COLO668 (cell line): ENCODE measurements around the gene CTNNA1.
"Not testable (repeated sequence)": the region's sequence is repeated elsewhere in the genome, so short reads cannot be mapped to it uniquely, and the experiment has no call there.

ENCODE experiments used
- DNase-seq: peaks from one replicate; lab custom pipeline; 2025; ENCODE audit not compliant: unreplicated experiment; lab: John Stamatoyannopoulos, UW

The CTNNA1 gene, protein sequence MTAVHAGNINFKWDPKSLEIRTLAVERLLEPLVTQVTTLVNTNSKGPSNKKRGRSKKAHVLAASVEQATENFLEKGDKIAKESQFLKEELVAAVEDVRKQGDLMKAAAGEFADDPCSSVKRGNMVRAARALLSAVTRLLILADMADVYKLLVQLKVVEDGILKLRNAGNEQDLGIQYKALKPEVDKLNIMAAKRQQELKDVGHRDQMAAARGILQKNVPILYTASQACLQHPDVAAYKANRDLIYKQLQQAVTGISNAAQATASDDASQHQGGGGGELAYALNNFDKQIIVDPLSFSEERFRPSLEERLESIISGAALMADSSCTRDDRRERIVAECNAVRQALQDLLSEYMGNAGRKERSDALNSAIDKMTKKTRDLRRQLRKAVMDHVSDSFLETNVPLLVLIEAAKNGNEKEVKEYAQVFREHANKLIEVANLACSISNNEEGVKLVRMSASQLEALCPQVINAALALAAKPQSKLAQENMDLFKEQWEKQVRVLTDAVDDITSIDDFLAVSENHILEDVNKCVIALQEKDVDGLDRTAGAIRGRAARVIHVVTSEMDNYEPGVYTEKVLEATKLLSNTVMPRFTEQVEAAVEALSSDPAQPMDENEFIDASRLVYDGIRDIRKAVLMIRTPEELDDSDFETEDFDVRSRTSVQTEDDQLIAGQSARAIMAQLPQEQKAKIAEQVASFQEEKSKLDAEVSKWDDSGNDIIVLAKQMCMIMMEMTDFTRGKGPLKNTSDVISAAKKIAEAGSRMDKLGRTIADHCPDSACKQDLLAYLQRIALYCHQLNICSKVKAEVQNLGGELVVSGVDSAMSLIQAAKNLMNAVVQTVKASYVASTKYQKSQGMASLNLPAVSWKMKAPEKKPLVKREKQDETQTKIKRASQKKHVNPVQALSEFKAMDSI

DNA sequence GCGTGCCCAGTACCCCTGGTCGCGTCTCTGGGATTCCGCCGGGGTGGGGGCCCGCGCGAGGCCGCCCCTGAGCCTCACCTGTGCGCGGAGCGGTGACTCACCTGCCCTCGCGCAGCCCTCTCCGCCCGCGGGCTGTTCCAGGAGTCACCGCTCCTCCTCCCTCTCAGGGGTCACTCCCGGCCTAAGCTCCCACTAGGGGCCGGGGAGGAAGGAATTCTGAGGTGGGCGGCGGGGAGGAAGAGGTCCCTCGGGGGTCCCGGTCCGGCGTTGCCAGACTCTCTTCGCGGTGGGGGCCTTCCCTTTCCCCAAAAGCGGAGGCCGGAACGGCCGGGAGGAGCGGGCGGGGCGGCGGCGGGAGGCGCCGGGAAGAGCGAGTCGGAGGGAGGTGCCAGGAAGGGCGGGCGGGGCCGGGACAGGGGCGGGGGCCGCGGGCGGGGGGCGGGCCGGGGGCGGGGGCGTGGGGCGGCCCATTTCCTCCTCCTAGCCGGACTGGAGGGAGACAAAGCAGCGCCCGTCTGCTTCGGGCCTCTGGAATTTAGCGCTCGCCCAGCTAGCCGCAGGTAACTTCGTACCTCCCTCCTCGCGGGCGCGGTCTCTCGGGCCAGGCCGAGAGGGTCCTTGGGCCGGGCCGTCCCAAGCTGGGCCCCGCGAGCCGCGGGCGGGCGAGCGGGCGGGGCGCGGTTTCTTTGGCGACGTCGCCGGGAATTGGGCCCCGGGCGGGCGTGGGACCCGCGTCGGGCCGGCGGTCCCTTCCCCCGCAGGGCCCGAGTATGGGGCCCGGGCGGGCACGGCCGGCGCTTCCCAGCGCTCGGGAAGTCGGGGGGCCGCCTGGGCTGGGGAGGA, at the start of gene CTNNA1:
Gene CTNNA1 (plus strand): TSS at position 475 of the 843 bp plus-strand sequence. CDS start 28,500 bp downstream, outside the sequence.
- DNase-seq, result no peak

GRCh38 chr5:138703777-138704176, 49.4 kb upstream of the CTNNA1 start:
- not testable (repeated sequence) for DNase-seq

DNA sequence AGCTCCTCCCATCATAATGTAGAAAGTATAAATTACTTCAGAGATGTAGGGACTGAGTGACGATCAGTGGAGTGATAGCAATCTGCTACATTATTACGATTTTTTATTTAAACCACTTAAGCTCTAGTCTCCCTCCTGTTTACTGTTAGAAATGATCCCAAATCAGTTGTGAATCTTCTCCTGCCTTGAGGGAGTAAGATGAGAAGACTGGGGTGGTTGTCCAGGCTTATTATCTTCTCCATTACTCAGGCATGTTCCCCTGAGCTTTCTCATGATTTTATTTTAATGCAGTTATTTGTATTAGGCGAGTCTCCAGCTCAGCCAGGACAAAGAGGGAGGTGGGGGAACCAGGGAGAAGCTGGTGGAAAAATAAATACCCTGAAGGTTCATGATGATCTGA, 48.2 kb upstream of the CTNNA1 start:
- DNase-seq, result no peak

DNA sequence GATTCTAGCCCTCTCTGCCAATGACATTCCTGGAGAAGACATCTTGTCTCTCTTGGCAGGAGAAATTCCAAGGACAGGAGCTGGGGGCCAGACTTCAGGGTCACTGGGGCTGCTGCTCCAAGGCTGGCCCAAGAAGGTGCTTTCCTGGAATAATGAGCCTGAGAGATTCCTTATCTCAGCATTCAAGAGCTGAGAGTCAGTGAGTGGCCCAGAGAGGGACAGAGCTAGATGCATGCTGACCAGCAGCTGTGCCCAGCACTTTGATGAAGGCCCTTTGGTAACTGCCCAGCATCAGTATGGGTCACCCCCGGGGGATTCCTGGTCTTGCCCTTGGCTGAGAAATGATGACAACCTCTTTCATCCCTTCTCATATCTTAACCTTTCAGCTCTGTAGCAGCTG, 47.7 kb upstream of the CTNNA1 start:
- DNase-seq, result no peak

GRCh38 chr5:138706655-138707480, 46.4 kb upstream of the CTNNA1 start:
- no peak for DNase-seq

GRCh38 chr5:138708791-138709190, 44.4 kb upstream of the CTNNA1 start:
- no peak for DNase-seq

- no peak for DNase-seq
These were observed 44.0 kb upstream of the CTNNA1 start for GRCh38 chr5:138709202-138709601.

DNA sequence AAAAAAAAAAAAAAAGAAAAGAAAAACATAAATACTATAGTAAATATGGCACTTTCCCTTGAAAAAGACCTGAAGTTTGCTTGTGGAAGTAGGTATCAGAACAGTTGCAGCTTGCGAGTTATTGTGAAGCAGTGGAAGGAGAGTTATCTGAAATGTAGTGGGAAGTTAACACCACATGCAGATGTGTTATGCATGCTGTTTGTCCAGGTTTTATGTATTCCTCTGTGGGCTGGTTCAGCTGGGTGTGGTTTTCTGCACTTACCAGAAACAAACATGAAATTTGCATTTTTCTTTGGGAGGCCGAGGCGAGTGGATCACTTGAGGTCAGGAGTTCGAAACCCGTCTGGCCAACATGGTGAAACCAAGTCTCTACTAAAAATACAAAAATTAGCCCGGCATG, 42.1 kb upstream of the CTNNA1 start:
- DNase-seq, result no peak

GRCh38 chr5:138711811-138712210, 41.4 kb upstream of the CTNNA1 start:
- DNase-seq, result no peak

- no peak for DNase-seq
These were observed 40.9 kb upstream of the CTNNA1 start for GRCh38 chr5:138712324-138712723.

GRCh38 chr5:138712791-138713190, 40.4 kb upstream of the CTNNA1 start:
- DNase-seq, result no peak

GRCh38 chr5:138713247-138713646, 40.0 kb upstream of the CTNNA1 start:
- no peak for DNase-seq

DNA sequence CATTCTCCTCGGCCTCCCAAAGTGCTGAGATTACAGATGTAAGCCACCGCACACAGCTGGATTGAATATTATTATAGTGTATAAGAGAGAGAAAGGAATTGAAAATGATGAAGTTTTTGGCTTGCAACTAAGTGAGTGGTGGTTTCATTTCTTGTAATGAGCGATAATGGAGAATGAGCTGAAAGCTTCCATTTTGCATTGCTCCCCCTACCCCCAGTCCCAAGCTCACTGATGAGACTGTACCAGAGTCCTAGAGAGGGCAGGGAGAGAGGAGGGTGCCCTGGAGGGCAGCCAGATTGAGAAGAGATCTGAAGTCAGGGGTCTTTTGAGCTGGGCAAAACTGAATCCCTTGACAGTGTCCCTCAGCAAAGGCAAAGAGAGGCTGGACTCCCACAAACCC, 38.5 kb upstream of the CTNNA1 start:
- no peak for DNase-seq

DNA sequence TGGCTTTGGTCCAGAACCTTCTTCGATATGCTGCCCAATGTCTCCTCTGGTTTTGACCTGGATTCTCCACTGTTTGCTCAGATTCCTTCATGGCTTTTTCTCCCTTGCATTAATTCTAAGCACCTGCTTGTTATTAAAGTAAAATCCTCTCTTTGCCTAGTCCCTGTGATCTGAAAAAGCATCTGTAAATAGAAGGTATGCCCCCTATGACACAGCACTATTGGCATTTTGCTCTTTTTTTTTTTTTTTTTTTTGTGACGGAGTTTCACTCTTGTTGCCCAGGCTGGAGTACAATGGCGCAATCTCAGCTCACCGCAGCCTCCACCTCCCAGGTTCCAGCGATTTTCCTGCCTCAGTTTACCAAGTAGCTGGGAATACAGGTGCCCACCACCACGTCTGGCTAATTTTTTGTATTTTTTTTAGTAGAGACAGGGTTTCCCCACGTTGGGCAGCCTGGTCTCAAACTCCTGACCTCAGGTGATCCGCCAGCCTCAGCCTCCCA, 37.2 kb upstream of the CTNNA1 start:
- DNase-seq, result not testable (repeated sequence)

DNA sequence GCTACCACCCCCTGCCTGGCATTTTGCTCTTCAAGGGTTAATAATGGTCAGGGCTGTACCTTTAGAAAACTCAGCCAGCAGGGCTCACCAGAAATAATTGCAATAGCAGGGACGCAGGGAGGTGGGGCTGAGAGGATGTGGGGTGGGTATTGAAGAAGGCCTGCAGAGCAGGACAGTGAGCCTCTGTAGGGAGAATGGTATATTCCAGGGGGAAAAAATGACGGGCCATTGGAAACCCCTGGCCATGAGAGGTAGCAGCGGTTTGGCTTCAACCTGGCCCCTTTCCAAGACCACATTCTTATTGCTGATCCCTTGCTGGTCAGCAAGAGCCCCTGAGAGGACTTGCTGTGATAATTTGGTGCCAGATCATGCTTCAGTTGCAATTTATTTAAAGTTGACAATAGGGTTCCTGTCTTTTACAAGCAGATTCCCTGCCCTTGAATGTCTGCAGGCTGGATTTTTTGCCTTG, 36.7 kb upstream of the CTNNA1 start:
- DNase-seq, result no peak

DNA sequence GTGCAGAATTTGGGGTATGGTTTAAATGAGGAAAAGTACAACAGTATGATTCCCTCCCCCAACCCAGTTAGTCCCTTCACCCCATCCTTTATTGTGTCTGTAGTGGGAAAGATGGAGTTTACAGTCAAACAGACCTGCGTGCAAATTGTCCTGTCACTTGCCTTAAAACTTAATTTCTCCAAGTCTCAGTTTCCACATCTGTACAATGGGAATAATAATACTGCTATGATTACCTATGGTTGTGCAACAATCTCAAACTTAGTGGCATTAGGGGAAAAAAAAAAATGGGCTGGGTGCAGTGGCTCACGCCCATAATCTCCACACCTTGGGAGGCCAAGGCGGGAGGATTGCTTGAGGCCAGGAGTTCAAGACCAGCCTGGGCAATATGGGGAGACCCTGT, 35.8 kb upstream of the CTNNA1 start:
- no peak for DNase-seq

- DNase-seq, result no peak
These were observed 33.4 kb upstream of the CTNNA1 start for GRCh38 chr5:138719811-138720210.

GRCh38 chr5:138720840-138721239, 32.4 kb upstream of the CTNNA1 start:
- DNase-seq, result no peak

- no peak for DNase-seq
These were observed 31.2 kb upstream of the CTNNA1 start for GRCh38 chr5:138721979-138722378.
